D721Med (cell line): ENCODE measurements around the gene MCF2L2.

Source experiments
- DNase-seq: peaks from one replicate; pipeline ENCODE4 v3.0.0; 2011; ENCODE audit warnings: low spot score; ENCODE audit not compliant: insufficient read length
- FAIRE-seq: peaks from 2 replicates; lab custom pipeline; 2011; peaks lifted over from hg19 to GRCh38; lab: Jason Lieb, UNC
- CTCF ChIP-seq: IDR thresholded peaks from 2 replicates; pipeline ENCODE4 v1.5.1; 2012; ENCODE audit warnings: mild to moderate bottlenecking, control low read depth; ENCODE audit not compliant: insufficient read depth; ENCODE audit errors: missing control alignments

Gene MCF2L2

GRCh38 chr3:183218826-183219225, 209.6 kb downstream of the MCF2L2 start:
- FAIRE-seq: no peak
- no peak for DNase-seq
- TF ChIP-seq CTCF: no peak

- no peak for TF ChIP-seq CTCF
- FAIRE-seq: no peak
- no peak for DNase-seq
Observed at GRCh38 chr3:183217548-183218332, 210.7 kb downstream of the MCF2L2 start.

GRCh38 chr3:183215591-183216202, 212.7 kb downstream of the MCF2L2 start:
- no peak for FAIRE-seq
- no peak for DNase-seq
- TF ChIP-seq CTCF: no peak

- DNase-seq: no peak
- TF ChIP-seq CTCF: no peak
- FAIRE-seq: no peak
Observed at GRCh38 chr3:183214277-183214612, 214.2 kb downstream of the MCF2L2 start.

- TF ChIP-seq CTCF: no peak
- no peak for FAIRE-seq
- no peak for DNase-seq
Observed at GRCh38 chr3:183213415-183214276, 214.8 kb downstream of the MCF2L2 start.

GRCh38 chr3:183212565-183212964, 215.9 kb downstream of the MCF2L2 start:
- no peak for DNase-seq
- no peak for TF ChIP-seq CTCF
- FAIRE-seq: no peak
